NT2/D1 (cell line): ENCODE measurements around the gene IDH2.

Source experiments
- YY1 ChIP-seq: IDR thresholded peaks from 2 replicates; pipeline ENCODE4 v1.6.1; 2011; ENCODE audit not compliant: insufficient read length, insufficient read depth
- ZNF274 ChIP-seq: IDR thresholded peaks from 2 replicates; pipeline ENCODE4 v1.6.1; 2011; ENCODE audit warnings: mild to moderate bottlenecking, low read depth, low read length

GRCh38 chr15:90044916-90045371 is 57.3 kb downstream of the IDH2 start:
- no peak for TF ChIP-seq YY1
- no peak for TF ChIP-seq ZNF274
